GM12865 (cell line): ENCODE results near the gene SPATA19.

ENCODE experiments used
- DNase-seq: peaks from one replicate; pipeline ENCODE4 v3.0.0; 2010; ENCODE audit warnings: low read depth
- H3K4me3 ChIP-seq: 2 replicates; pipeline ENCODE4 v1.5.1; 2011; ENCODE audit warnings: mild to moderate bottlenecking, low read depth, low read length, control low read depth
- CTCF ChIP-seq: IDR thresholded peaks from 2 replicates; pipeline ENCODE4 v1.5.1; 2011; ENCODE audit warnings: low read length, control low read depth, low read depth, inconsistent platforms; ENCODE audit not compliant: insufficient read depth; ENCODE audit errors: missing control alignments

Gene SPATA19

GRCh38 chr11:133844217-133844616, 1.1 kb downstream of the SPATA19 start:
- H3K4me3 ChIP-seq = no peak overlapping the region
- DNase-seq = no peak
- no peak for TF ChIP-seq CTCF

GRCh38 chr11:133843454-133843987, 1.8 kb downstream of the SPATA19 start:
- TF ChIP-seq CTCF = no peak
- no peak for DNase-seq
- no peak overlapping the region for H3K4me3 ChIP-seq

- H3K4me3 ChIP-seq = no peak overlapping the region
- DNase-seq = no peak
- no peak for TF ChIP-seq CTCF
Observed at GRCh38 chr11:133842730-133843129, 2.6 kb downstream of the SPATA19 start.

- DNase-seq = no peak
- no peak overlapping the region for H3K4me3 ChIP-seq
- no peak for TF ChIP-seq CTCF
Observed at GRCh38 chr11:133842053-133842452, 3.3 kb downstream of the SPATA19 start.

GRCh38 chr11:133841279-133842043, 3.9 kb downstream of the SPATA19 start:
- no peak overlapping the region for H3K4me3 ChIP-seq
- no peak for TF ChIP-seq CTCF
- no peak for DNase-seq

GRCh38 chr11:133840479-133840941, 4.8 kb downstream of the SPATA19 start:
- no peak for DNase-seq
- no peak overlapping the region for H3K4me3 ChIP-seq
- no peak for TF ChIP-seq CTCF
